Fibroblast of lung (primary cell): ENCODE results near the gene ACTR2.

Source experiments
- EZH2 ChIP-seq: IDR thresholded peaks from 2 replicates; pipeline ENCODE4 v1.5.1; 2012; ENCODE audit warnings: low read length, control low read depth, mild to moderate bottlenecking; ENCODE audit errors: missing control alignments
- TF ChIP-seq, protein P1 (sequence below), 2 donors: IDR thresholded peaks in 1 of 2; conservative IDR thresholded peaks in 1 of 2; 1 replicate in 1 of 2; 2 replicates in 1 of 2; pipeline ENCODE4 v1.5.1; 2011 to 2012; ENCODE audit warnings: low read length in 2 of 2, control low read depth in 1 of 2, inconsistent platforms in 1 of 2, low read depth in 1 of 2, mild to moderate bottlenecking in 1 of 2

GRCh38 chr2:65213035-65213434, 14.6 kb upstream of the ACTR2 start:
- TF ChIP-seq, protein P1, sequence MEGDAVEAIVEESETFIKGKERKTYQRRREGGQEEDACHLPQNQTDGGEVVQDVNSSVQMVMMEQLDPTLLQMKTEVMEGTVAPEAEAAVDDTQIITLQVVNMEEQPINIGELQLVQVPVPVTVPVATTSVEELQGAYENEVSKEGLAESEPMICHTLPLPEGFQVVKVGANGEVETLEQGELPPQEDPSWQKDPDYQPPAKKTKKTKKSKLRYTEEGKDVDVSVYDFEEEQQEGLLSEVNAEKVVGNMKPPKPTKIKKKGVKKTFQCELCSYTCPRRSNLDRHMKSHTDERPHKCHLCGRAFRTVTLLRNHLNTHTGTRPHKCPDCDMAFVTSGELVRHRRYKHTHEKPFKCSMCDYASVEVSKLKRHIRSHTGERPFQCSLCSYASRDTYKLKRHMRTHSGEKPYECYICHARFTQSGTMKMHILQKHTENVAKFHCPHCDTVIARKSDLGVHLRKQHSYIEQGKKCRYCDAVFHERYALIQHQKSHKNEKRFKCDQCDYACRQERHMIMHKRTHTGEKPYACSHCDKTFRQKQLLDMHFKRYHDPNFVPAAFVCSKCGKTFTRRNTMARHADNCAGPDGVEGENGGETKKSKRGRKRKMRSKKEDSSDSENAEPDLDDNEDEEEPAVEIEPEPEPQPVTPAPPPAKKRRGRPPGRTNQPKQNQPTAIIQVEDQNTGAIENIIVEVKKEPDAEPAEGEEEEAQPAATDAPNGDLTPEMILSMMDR (conservative IDR thresholded peaks at IDR 0.05 in 1 of 2, IDR thresholded peaks at IDR 0.05 in 1 of 2; ENCODE audit: low read depth in 1 of 2, low read length in 2 of 2) = no peak
- no peak for TF ChIP-seq EZH2
